Measurements from ENCODE around the gene PITPNM1.

Gene PITPNM1

DNA sequence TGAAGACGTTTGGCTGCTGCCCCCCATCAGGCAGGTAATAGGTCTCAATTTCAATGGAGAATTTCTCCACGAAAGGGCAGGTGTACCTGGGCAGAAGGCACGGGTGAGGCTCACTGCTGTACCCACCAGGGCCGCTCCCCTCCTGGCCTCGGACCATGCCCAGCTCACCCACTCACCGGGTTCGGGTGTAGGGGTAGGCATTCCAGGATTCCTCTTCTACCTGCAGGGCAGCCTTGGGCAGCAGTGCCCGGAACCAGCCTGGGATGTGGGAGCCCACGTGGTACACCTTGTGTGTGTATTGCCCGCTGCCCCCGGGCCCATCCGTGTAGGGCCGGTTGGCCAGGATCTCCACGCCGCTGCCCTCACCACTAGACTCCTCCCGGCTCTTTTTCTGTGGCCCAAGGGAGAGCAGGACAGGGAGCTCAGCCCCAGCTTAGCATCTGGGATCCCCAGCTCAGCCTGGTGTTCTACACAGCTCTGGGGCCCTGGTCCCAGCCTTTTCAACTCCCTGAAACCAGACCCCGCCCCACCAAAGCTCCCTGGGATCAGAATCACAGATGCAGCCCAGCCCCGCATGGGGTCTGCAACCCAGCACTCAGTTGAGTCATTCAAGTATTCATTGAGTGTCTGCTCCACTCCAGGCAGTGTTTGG is 2.7 kb downstream of the PITPNM1 start:
- H3K4me3 ChIP-seq (ENCODE audit: low read length): no peak overlapping the region
- DNase-seq (ENCODE audit: low read depth): no peak
- TF ChIP-seq CTCF (conservative IDR thresholded peaks at IDR 0.05; ENCODE audit: low read length): no peak

GRCh38 chr11:67501854-67502253 is 3.3 kb downstream of the PITPNM1 start:
- no peak overlapping the region for H3K4me3 ChIP-seq (ENCODE audit: low read length)
- DNase-seq (ENCODE audit: low read depth): no peak
- no peak for TF ChIP-seq CTCF (conservative IDR thresholded peaks at IDR 0.05; ENCODE audit: low read length)

GRCh38 chr11:67500831-67501715 is 4.1 kb downstream of the PITPNM1 start:
- DNase-seq (ENCODE audit: low read depth): no peak
- TF ChIP-seq CTCF (conservative IDR thresholded peaks at IDR 0.05; ENCODE audit: low read length): no peak
- H3K4me3 ChIP-seq (ENCODE audit: low read length): no peak overlapping the region

GRCh38 chr11:67500484-67500821 is 4.7 kb downstream of the PITPNM1 start:
- no peak overlapping the region for H3K4me3 ChIP-seq (ENCODE audit: low read length)
- no peak for TF ChIP-seq CTCF (conservative IDR thresholded peaks at IDR 0.05; ENCODE audit: low read length)

DNA sequence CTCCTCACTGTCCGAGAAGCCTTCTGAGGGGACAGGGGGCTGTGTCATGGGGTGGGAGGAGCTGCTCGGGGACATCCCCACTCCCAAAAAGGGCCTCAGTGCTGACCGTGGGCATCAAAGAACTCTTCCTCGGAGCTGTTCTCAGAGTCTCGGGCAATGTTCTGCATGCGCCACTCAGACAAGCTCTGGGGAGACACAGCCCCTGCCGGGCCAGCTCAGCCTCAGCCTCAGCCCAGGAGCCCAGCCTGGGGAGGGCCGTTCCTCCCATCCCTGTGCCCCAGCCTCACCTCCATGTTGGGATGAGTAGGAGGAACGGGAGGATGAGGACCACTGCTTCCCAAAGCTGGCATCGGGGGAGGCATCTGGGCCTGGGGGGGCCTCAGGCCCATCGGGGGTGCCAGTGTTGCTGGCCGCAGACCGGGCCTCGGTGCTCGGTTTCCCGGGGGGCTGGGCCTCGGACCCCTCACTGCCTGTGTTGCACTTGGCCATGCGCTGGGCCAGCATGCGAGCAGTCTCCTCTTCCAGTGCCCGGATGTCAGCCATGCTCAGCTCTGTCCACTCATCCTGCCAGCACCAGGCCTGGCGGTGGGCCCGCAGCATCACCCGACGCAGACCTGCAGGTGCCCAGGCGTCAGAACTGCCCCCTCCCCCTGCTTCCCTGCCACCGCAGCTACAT is 5.2 kb downstream of the PITPNM1 start:
- no peak overlapping the region for H3K4me3 ChIP-seq (ENCODE audit: low read length)

More at GRCh38 chr11:67500484-67500821, 4.7 kb downstream of the PITPNM1 start:
- no peak for DNase-seq (ENCODE audit: low read depth)

DNA sequence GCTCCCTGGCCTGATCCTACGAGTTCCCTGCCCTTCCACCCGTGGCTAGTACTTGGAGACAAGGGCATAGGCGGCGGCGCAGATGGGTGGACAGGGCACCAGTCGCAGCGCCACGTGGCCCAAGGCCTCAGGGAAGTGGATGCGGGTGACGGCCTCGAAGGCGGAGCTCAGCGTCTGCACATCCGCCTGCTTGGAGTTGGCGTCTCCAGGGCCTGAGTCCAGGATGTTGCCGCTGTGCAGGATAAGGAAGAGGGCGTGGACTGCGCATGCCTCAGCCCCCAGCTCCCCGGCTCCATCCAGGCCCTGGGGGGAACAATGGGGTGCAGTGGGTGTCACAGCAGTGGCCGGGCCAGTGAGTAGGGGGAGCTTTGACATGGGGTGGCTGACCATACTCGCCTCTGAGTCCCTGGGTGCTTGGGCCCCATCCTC is 6.6 kb downstream of the PITPNM1 start:
- DNase-seq (ENCODE audit: low read depth): no peak
- no peak for TF ChIP-seq CTCF (conservative IDR thresholded peaks at IDR 0.05; ENCODE audit: low read length)
- no peak overlapping the region for H3K4me3 ChIP-seq (ENCODE audit: low read length)

More for the DNA sequence above, 5.2 kb downstream of the PITPNM1 start:
- no peak for DNase-seq (ENCODE audit: low read depth)
- TF ChIP-seq CTCF (conservative IDR thresholded peaks at IDR 0.05; ENCODE audit: low read length): no peak
